ENCODE data around the gene ALPK1.

Gene ALPK1

GRCh38 chr4:112358415-112358814, 61.2 kb downstream of the ALPK1 start:
- no peak overlapping the region for H3K27ac Mint-ChIP-seq
- H3K27me3 Mint-ChIP-seq: no peaks in the 10 kb centered on the region
- intact Hi-C loops (cut with micrococcal nuclease): no loop called here
- H3K4me3 Mint-ChIP-seq: no peak overlapping the region
- H3K9me3 Mint-ChIP-seq: peaks cover 74% of the 10 kb centered on the region
- no peaks in the 10 kb centered on the region for H3K4me1 Mint-ChIP-seq (ENCODE audit: low read depth)
- H3K36me3 Mint-ChIP-seq (ENCODE audit: low read depth): peaks cover 83% of the 10 kb centered on the region

DNA sequence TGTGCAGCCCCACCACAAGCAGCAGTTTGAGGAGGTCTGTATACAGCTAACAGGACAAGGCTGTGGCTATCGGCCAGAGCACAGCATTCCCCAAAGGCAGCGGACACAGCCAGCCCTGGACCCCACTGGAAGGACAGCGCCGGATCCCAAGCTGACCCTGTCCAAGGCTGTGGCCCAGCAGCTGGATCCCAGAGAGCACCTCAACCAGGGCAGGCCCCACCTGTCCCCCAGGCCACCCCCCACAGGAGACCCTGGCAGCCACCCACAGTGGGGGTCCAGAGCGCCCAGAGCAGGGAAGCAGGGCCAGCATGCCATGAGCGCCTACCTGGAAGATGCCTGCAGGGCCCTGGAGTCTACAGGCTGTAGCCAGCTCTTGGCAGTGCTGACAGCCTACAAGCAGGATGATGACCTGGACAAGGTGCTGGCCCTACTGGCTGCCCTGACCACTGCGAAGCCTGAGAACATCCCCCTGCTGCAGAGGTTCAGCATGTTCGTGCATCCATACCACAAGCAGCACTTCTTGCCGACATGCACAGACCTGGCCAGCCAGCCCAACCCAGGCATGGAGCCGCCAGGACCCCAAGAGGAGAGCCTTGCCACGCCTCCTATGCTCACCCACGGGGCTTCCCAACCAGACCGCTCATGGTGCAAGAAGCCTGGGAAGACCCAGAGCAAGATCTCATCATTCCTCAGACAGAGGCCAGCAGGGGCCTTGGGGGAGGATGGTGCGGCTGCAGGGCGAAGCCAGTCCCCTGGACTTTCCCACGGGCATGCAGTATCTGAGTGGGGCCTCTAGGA, 62.0 kb downstream of the ALPK1 start:
- no peaks in the 10 kb centered on the region for H3K27me3 Mint-ChIP-seq
- H3K27ac Mint-ChIP-seq: no peak overlapping the region
- no peaks in the 10 kb centered on the region for H3K4me1 Mint-ChIP-seq (ENCODE audit: low read depth)
- no peak overlapping the region for H3K4me3 Mint-ChIP-seq
- intact Hi-C loops (cut with micrococcal nuclease): no loop called here
- peaks cover 82% of the 10 kb centered on the region for H3K9me3 Mint-ChIP-seq
- peaks cover 81% of the 10 kb centered on the region for H3K36me3 Mint-ChIP-seq (ENCODE audit: low read depth)

DNA sequence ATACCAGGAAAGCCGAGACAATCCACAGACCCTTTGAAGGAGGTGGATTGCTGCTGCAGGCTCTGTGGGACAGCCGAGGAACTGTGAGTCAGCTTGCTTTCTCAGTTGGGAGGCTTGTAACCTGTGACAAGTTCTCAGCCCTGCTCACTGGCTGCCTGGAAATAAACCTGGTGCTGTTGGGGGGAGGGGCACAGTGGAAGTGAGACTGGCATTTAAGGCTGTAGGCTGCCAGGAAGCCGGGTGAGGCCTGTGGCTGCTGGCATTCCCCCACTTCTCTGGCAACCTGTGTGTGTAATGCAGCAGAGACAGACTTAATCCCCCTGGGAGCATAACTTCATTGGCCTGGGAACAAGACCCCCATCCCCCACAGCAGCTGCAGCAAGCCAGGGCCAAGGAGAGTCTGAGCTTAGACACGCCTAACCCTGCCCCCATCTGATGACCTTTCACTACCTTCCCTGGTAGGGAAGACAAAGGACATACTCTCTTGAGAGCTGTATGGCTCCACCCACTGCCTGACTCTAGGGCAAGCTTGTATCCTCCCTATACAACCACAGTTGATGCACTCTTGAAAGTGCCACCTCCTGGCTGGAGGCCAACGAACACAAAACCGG, 64.1 kb downstream of the ALPK1 start:
- Mint-ChIP-seq H3K4me1 (ENCODE audit: low read depth) (no peaks in the 10 kb centered on the region), H3K36me3 (ENCODE audit: low read depth) (peaks cover 59% of the 10 kb centered on the region), H3K27ac (no peak overlapping the region), H3K4me3 (no peak overlapping the region), H3K27me3 (no peaks in the 10 kb centered on the region), H3K9me3 (peaks cover 86% of the 10 kb centered on the region)
- intact Hi-C loops (cut with micrococcal nuclease): no loop called here

DNA sequence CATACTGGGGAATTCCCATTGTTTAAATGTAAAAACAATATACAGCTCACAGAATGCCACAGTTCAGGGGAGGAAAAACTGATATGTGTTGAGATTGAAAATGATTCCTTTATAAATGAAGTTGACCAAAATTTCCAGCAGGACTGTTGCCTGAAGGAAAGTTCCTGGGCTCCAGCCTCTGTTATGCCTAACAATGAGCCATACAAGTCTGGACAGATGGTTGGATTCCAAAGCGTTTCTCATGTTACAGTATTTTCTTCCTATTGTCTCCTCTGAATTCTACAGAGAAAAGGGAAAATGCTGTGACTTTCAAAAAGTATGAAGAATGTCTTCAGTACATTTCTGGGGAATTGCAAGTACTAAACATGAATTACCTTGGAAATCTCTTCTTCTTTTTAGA, 73.3 kb downstream of the ALPK1 start:
- no peak overlapping the region for H3K27ac Mint-ChIP-seq
- intact Hi-C loops (cut with micrococcal nuclease): no loop called here
- no peaks in the 10 kb centered on the region for H3K4me1 Mint-ChIP-seq (ENCODE audit: low read depth)
- H3K36me3 Mint-ChIP-seq (ENCODE audit: low read depth): peaks cover 9% of the 10 kb centered on the region
- no peak overlapping the region for H3K4me3 Mint-ChIP-seq
- no peaks in the 10 kb centered on the region for H3K27me3 Mint-ChIP-seq
- peaks cover 23% of the 10 kb centered on the region for H3K9me3 Mint-ChIP-seq

DNA sequence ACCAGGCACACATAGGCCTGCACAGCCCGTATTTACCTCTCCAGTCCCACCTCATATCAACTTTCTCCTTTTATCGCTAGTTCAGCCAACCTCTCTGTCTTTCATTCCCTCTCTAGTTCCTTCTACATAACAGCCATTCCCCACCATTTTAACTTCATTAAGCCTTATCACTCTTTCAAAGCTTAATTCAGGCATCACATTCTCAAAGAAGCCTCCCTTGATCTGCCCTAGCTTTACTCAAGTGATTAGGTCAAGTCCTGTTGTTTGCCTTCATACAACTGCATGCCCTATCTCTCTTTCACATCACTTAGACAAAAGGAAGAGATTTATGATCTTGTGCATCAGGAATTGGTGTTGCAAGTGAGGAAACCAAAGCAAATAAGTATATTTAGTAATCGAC, 74.2 kb downstream of the ALPK1 start:
- intact Hi-C loops (cut with micrococcal nuclease): no loop called here
- no peaks in the 10 kb centered on the region for H3K4me1 Mint-ChIP-seq (ENCODE audit: low read depth)
- H3K27ac Mint-ChIP-seq: no peak overlapping the region
- H3K9me3 Mint-ChIP-seq: peaks cover 15% of the 10 kb centered on the region
- no peaks in the 10 kb centered on the region for H3K27me3 Mint-ChIP-seq
- no peak overlapping the region for H3K4me3 Mint-ChIP-seq
- H3K36me3 Mint-ChIP-seq (ENCODE audit: low read depth): peaks cover 9% of the 10 kb centered on the region

DNA sequence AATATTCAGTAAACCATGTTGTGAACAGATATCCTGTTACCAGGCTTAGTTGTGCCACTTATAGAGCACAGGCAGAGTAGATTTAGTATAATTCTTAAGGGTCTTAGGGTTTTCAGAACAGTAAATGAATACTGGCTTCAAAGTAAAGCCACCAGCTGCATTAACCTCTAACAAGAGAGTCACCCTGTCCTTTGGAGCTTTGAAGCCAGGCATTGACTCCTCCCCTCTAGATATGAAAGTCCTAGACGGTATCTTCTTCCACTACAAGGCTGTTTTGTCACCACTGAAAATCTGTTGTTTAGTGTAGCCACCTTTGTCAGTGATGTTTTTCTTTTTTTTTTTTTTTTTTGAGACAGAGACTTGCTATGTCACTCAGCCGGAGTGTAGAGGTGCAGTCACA, 77.7 kb downstream of the ALPK1 start:
- H3K27me3 Mint-ChIP-seq: no peaks in the 10 kb centered on the region

DNA sequence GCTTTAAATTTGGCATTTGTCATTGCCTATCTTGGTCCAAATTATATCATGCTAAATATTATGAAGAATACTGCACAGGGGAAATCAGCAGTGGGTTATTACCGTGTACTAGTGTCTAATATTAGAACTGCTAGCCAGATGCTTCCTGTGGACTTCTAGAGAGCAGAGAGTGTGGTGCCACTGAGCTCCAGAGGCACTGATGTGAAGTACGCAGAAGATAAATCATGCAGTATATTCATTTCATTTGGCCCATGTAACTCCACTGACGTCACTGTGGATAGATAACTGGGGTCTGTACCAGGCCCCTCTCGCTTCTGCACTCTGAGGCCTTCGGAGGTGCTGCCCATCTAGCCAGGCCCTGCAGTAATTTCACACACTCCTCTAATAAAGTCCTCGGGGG, 80.0 kb downstream of the ALPK1 start:
- Mint-ChIP-seq H3K4me1 (ENCODE audit: low read depth) (no peaks in the 10 kb centered on the region), H3K27ac (no peak overlapping the region), H3K27me3 (no peaks in the 10 kb centered on the region), H3K36me3 (ENCODE audit: low read depth) (peaks cover 53% of the 10 kb centered on the region), H3K9me3 (no peaks in the 10 kb centered on the region), H3K4me3 (no peak overlapping the region)
- intact Hi-C loops (cut with micrococcal nuclease): no loop called here

More for the DNA sequence above, 77.7 kb downstream of the ALPK1 start:
- no peak overlapping the region for H3K4me3 Mint-ChIP-seq
- H3K36me3 Mint-ChIP-seq (ENCODE audit: low read depth): peaks cover 38% of the 10 kb centered on the region
- no peaks in the 10 kb centered on the region for H3K4me1 Mint-ChIP-seq (ENCODE audit: low read depth)
- H3K27ac Mint-ChIP-seq: no peak overlapping the region
- intact Hi-C loops (cut with micrococcal nuclease): no loop called here
- H3K9me3 Mint-ChIP-seq: no peaks in the 10 kb centered on the region

- Mint-ChIP-seq H3K9me3 (no peaks in the 10 kb centered on the region), H3K4me3 (no peak overlapping the region), H3K36me3 (ENCODE audit: low read depth) (peaks cover 58% of the 10 kb centered on the region), H3K4me1 (ENCODE audit: low read depth) (no peaks in the 10 kb centered on the region), H3K27ac (no peak overlapping the region), H3K27me3 (no peaks in the 10 kb centered on the region)
- intact Hi-C loops (cut with micrococcal nuclease): no loop called here
These were observed 80.5 kb downstream of the ALPK1 start for GRCh38 chr4:112377594-112378242.

- Mint-ChIP-seq H3K4me1 (ENCODE audit: low read depth) (no peaks in the 10 kb centered on the region), H3K4me3 (no peak overlapping the region), H3K27ac (no peak overlapping the region), H3K27me3 (no peaks in the 10 kb centered on the region), H3K9me3 (no peaks in the 10 kb centered on the region), H3K36me3 (ENCODE audit: low read depth) (peaks cover 64% of the 10 kb centered on the region)
- intact Hi-C loops (cut with micrococcal nuclease): no loop called here
These were observed 81.1 kb downstream of the ALPK1 start for GRCh38 chr4:112378243-112378620.

GRCh38 chr4:112378858-112379257, 81.7 kb downstream of the ALPK1 start:
- intact Hi-C loops (cut with micrococcal nuclease): no loop called here
- Mint-ChIP-seq H3K4me3 (no peak overlapping the region), H3K4me1 (ENCODE audit: low read depth) (no peaks in the 10 kb centered on the region), H3K9me3 (no peaks in the 10 kb centered on the region), H3K36me3 (ENCODE audit: low read depth) (peaks cover 68% of the 10 kb centered on the region), H3K27me3 (no peaks in the 10 kb centered on the region), H3K27ac (no peak overlapping the region)

DNA sequence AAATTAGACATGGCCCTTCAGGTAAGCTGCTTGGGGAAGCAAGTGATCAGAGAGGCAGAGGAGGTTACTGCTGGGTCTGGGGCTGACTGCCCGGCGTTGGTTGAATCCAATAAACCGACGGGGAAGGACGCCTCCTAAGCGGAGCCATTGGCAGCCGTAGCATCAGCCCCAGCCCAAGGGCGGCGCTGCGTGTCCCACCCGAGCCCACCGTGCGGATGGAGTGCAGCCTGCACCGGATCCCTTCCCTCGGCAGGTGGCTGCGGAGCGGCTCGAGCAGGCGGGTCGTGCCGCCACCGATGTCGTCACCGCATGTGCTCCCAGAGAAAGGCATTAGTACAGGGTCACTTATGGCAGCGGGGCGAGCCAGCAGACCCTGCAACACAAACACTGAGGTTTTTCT, 82.1 kb downstream of the ALPK1 start:
- intact Hi-C loops (cut with micrococcal nuclease): no loop called here
- H3K27me3 Mint-ChIP-seq: no peaks in the 10 kb centered on the region
- no peak overlapping the region for H3K27ac Mint-ChIP-seq

GRCh38 chr4:112381996-112382692, 85.0 kb downstream of the ALPK1 start:
- no peaks in the 10 kb centered on the region for H3K27me3 Mint-ChIP-seq
- H3K9me3 Mint-ChIP-seq: no peaks in the 10 kb centered on the region
- H3K4me1 Mint-ChIP-seq (ENCODE audit: low read depth): no peaks in the 10 kb centered on the region
- no peak overlapping the region for H3K27ac Mint-ChIP-seq
- no peak overlapping the region for H3K4me3 Mint-ChIP-seq
- peaks cover 86% of the 10 kb centered on the region for H3K36me3 Mint-ChIP-seq (ENCODE audit: low read depth)
- intact Hi-C loops (cut with micrococcal nuclease): no loop called here

More for the DNA sequence above, 82.1 kb downstream of the ALPK1 start:
- no peaks in the 10 kb centered on the region for H3K9me3 Mint-ChIP-seq
- H3K36me3 Mint-ChIP-seq (ENCODE audit: low read depth): peaks cover 73% of the 10 kb centered on the region
- no peak overlapping the region for H3K4me3 Mint-ChIP-seq
- no peaks in the 10 kb centered on the region for H3K4me1 Mint-ChIP-seq (ENCODE audit: low read depth)

GRCh38 chr4:112386071-112386470, 88.9 kb downstream of the ALPK1 start:
- H3K27me3 Mint-ChIP-seq: no peaks in the 10 kb centered on the region
- H3K4me3 Mint-ChIP-seq: no peak overlapping the region
- H3K27ac Mint-ChIP-seq: no peak overlapping the region
- no peaks in the 10 kb centered on the region for H3K9me3 Mint-ChIP-seq
- intact Hi-C loops (cut with micrococcal nuclease): no loop called here
- peaks cover 86% of the 10 kb centered on the region for H3K36me3 Mint-ChIP-seq (ENCODE audit: low read depth)
- H3K4me1 Mint-ChIP-seq (ENCODE audit: low read depth): no peaks in the 10 kb centered on the region

DNA sequence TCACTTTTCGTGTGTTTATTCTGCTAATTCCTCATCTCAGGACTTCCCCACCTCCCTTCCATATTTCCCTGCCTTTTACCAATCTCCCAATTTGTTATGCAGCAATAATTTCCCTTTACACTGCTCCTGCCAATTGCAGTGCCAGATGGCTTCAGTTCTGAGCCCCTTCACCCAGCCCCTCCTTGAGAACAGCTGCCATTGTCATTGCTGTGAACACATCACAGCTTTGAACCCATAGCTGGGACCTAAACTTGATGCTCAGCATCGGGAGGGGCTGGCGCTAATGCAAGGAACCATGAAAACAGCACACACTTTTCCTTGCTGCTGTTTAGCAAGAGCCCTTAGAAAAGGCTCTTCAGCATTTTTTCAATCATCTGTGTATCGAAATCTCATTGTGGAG, 104.9 kb downstream of the ALPK1 start:
- H3K27me3 Mint-ChIP-seq: no peaks in the 10 kb centered on the region
- no peaks in the 10 kb centered on the region for H3K9me3 Mint-ChIP-seq
- H3K4me3 Mint-ChIP-seq: no peak overlapping the region
- no peak overlapping the region for H3K27ac Mint-ChIP-seq
- peaks cover 78% of the 10 kb centered on the region for H3K36me3 Mint-ChIP-seq (ENCODE audit: low read depth)
- intact Hi-C loops (cut with micrococcal nuclease): no loop called here
- H3K4me1 Mint-ChIP-seq (ENCODE audit: low read depth): no peaks in the 10 kb centered on the region

All from dendritic cell treated with granulocyte-macrophage colony-stimulating factor and Interleukin-4, amounts not matched to agents 40 ng/mL and 50 ng/mL, for 4 days (primary cell).